ENCODE data around the gene LRRC36.

LRRC36 gene

DNA sequence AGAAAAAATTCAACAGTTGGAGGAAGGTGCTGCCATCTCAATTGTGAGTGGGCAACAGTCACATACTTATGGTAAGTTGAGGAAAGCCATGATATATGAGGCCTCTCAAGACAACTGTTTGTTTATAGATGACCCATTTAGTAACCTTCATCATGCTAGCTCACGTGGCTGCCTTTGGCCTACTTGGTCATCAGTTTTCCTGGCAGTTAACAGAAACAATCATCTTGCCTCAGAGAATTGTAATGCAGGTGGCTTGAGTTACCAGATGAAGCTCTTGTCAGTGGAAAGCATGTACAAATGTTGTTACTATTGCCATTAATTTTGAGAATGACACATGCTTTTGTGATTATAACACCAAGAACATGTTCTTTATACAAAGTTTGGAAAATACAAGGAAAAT is 52.0 kb downstream of the LRRC36 start:
- Histone ChIP-seq H3K27ac (ENCODE audit: low read length) (no peak overlapping the region), H3K4me3 (ENCODE audit: low read length) (no peak overlapping the region), H2AFZ (ENCODE audit: low read length) (no peak overlapping the region), H3K9ac (ENCODE audit: low read length) (no peak overlapping the region), H4K20me1 (ENCODE audit: insufficient read depth, low read length) (no peaks in the 10 kb centered on the region), H3K27me3 (replicated peaks; ENCODE audit: insufficient read depth, low read length) (no peaks in the 10 kb centered on the region), H3K9me3 (replicated peaks; ENCODE audit: insufficient read depth, low read length) (no peaks in the 10 kb centered on the region), H3F3A (ENCODE audit: insufficient read depth, low read length) (no peaks in the 10 kb centered on the region), H3K4me2 (ENCODE audit: low read depth, low read length) (no peak overlapping the region), H3K4me1 (ENCODE audit: low read length) (no peaks in the 10 kb centered on the region), H3K36me3 (replicated peaks; ENCODE audit: insufficient read depth, low read length) (no peaks in the 10 kb centered on the region), H3K79me2 (ENCODE audit: low read length) (no peaks in the 10 kb centered on the region), H3K9me2 (replicated peaks; ENCODE audit: insufficient read depth, low read length) (no peaks in the 10 kb centered on the region)
- DNase-seq = no peak
- TF ChIP-seq, protein P1, sequence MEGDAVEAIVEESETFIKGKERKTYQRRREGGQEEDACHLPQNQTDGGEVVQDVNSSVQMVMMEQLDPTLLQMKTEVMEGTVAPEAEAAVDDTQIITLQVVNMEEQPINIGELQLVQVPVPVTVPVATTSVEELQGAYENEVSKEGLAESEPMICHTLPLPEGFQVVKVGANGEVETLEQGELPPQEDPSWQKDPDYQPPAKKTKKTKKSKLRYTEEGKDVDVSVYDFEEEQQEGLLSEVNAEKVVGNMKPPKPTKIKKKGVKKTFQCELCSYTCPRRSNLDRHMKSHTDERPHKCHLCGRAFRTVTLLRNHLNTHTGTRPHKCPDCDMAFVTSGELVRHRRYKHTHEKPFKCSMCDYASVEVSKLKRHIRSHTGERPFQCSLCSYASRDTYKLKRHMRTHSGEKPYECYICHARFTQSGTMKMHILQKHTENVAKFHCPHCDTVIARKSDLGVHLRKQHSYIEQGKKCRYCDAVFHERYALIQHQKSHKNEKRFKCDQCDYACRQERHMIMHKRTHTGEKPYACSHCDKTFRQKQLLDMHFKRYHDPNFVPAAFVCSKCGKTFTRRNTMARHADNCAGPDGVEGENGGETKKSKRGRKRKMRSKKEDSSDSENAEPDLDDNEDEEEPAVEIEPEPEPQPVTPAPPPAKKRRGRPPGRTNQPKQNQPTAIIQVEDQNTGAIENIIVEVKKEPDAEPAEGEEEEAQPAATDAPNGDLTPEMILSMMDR (IDR thresholded peaks at IDR 0.05; ENCODE audit: low read length) = no peak
- TF ChIP-seq EZH2phosphoT487 (IDR thresholded peaks at IDR 0.05; ENCODE audit: low read length) (no peak), EZH2 (optimal IDR thresholded peaks at IDR 0.05; ENCODE audit: low read depth, low read length) (no peak)

DNA sequence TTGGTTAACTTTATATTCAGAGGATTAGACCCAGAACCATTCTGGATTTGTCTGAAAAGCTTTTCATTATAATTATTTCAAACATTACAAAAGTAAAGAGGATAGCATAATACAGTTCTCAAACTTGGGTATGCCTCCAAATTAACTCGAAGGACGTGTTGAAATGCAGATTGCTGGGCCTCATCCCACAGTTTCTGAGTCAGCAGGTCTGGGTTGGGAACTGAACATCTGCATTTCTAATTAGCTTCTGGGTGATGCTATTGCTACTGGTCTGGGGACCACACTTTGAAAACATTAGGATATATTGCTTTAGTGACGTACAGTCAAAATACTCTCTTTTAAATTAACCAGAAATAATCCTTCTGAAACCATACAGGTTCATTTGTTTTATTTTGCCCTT is 56.7 kb downstream of the LRRC36 start:
- Histone ChIP-seq H3F3A (ENCODE audit: insufficient read depth, low read length) (no peaks in the 10 kb centered on the region), H3K4me2 (ENCODE audit: low read depth, low read length) (no peak overlapping the region), H2AFZ (ENCODE audit: low read length) (no peak overlapping the region), H3K36me3 (replicated peaks; ENCODE audit: insufficient read depth, low read length) (no peaks in the 10 kb centered on the region), H3K9ac (ENCODE audit: low read length) (no peak overlapping the region), H3K4me3 (ENCODE audit: low read length) (no peak overlapping the region), H4K20me1 (ENCODE audit: insufficient read depth, low read length) (no peaks in the 10 kb centered on the region), H3K4me1 (ENCODE audit: low read length) (no peaks in the 10 kb centered on the region), H3K27me3 (replicated peaks; ENCODE audit: insufficient read depth, low read length) (no peaks in the 10 kb centered on the region; the same call in 1 of the 2 replicates), H3K79me2 (ENCODE audit: low read length) (no peaks in the 10 kb centered on the region), H3K27ac (ENCODE audit: low read length) (no peak overlapping the region), H3K9me2 (replicated peaks; ENCODE audit: insufficient read depth, low read length) (no peaks in the 10 kb centered on the region), H3K9me3 (replicated peaks; ENCODE audit: insufficient read depth, low read length) (no peaks in the 10 kb centered on the region)
- TF ChIP-seq, protein P1 (IDR thresholded peaks at IDR 0.05; ENCODE audit: low read length) = no peak
- TF ChIP-seq EZH2 (optimal IDR thresholded peaks at IDR 0.05; ENCODE audit: low read depth, low read length) = no peak
- DNase-seq = no peak

GRCh38 chr16:67384778-67385510 is 58.3 kb downstream of the LRRC36 start:
- no peak for DNase-seq
- H3K9me3 ChIP-seq (replicated peaks; ENCODE audit: insufficient read depth, low read length) = no peaks in the 10 kb centered on the region
- H3K36me3 ChIP-seq (replicated peaks; ENCODE audit: insufficient read depth, low read length) = no peaks in the 10 kb centered on the region
- H3K4me2 ChIP-seq (ENCODE audit: low read depth, low read length) = no peak overlapping the region
- H2AFZ ChIP-seq (ENCODE audit: low read length) = no peak overlapping the region
- no peaks in the 10 kb centered on the region for H4K20me1 ChIP-seq (ENCODE audit: insufficient read depth, low read length)
- H3K4me3 ChIP-seq (ENCODE audit: low read length) = no peak overlapping the region
- no peaks in the 10 kb centered on the region; the same call in 1 of the 2 replicates for H3K27me3 ChIP-seq (replicated peaks; ENCODE audit: insufficient read depth, low read length)
- TF ChIP-seq EZH2phosphoT487 (IDR thresholded peaks at IDR 0.05; ENCODE audit: low read length) = no peak
- TF ChIP-seq, protein P1 (IDR thresholded peaks at IDR 0.05; ENCODE audit: low read length) = no peak
- TF ChIP-seq EZH2 (optimal IDR thresholded peaks at IDR 0.05; ENCODE audit: low read depth, low read length) = no peak
- H3F3A ChIP-seq (ENCODE audit: insufficient read depth, low read length) = no peaks in the 10 kb centered on the region
- H3K4me1 ChIP-seq (ENCODE audit: low read length) = no peaks in the 10 kb centered on the region
- H3K27ac ChIP-seq (ENCODE audit: low read length) = no peak overlapping the region
- H3K9me2 ChIP-seq (replicated peaks; ENCODE audit: insufficient read depth, low read length) = no peaks in the 10 kb centered on the region
- H3K79me2 ChIP-seq (ENCODE audit: low read length) = no peaks in the 10 kb centered on the region
- H3K9ac ChIP-seq (ENCODE audit: low read length) = no peak overlapping the region
